Cardiac fibroblast (primary cell): ENCODE results near the gene FOXB1.

Source experiments
- DNase-seq, 2 donors: peaks; one replicate each; pipeline versions ENCODE4 v3.0.0 to v3.0.0-alpha.2; 2010; ENCODE audit warnings: low read depth in 2 of 2
- H3K4me3 ChIP-seq, 2 donors: replicated peaks in 1 of 2; 1 replicate in 1 of 2; 2 replicates in 1 of 2; pipeline ENCODE4 v1.5.1; 2011; ENCODE audit warnings: low read depth in 2 of 2, low read length in 2 of 2, mild to moderate bottlenecking in 2 of 2, moderate library complexity in 1 of 2
- CTCF ChIP-seq: IDR thresholded peaks from one replicate; pipeline ENCODE4 v1.5.1; 2011; ENCODE audit warnings: low read depth, mild to moderate bottlenecking, low read length, inconsistent platforms

FOXB1 gene

GRCh38 chr15:59998950-59999611 is 5.0 kb upstream of the FOXB1 start:
- no peak for TF ChIP-seq CTCF
- H3K4me3 ChIP-seq = no peak overlapping the region
- no peak for DNase-seq

- H3K4me3 ChIP-seq = no peak overlapping the region
- TF ChIP-seq CTCF = no peak
- no peak for DNase-seq
These were observed 4.4 kb upstream of the FOXB1 start for GRCh38 chr15:59999612-60000112.

DNA sequence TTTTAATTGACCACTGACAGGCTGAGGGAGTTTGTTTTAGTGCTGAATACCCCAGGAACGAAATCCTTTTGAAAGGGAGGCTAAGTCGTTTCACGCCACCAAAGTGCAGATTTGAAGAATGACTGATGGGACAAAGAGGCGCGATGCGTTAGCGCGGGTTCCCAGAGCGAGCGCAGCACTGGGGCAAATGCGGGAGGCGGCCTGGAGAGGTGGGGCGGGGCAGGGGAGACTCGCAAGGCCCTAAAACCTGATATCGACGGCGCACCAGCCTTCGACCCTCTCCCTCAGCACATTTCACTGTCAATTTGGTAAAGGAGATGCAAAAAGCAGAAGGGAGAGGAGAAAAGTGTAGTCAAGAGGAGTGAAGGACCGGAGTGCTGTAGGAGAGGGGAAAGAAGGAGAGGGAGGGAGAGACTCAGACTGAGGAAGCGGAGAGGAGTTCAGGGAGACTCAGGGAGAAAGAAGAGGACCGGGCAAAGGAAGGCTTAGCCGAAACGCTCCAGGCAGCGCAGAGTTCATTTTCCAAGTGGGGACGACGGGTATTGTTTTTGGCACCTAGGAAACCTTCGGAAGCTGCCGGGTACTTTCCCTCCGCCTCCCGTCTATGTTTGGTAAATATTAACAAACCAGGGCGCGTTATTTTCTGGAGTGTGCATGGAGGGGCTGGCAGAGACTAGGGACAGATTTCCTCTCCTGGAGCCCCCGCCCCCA is 3.8 kb upstream of the FOXB1 start:
- TF ChIP-seq CTCF = no peak
- H3K4me3 ChIP-seq = no peak overlapping the region
- no peak for DNase-seq

DNA sequence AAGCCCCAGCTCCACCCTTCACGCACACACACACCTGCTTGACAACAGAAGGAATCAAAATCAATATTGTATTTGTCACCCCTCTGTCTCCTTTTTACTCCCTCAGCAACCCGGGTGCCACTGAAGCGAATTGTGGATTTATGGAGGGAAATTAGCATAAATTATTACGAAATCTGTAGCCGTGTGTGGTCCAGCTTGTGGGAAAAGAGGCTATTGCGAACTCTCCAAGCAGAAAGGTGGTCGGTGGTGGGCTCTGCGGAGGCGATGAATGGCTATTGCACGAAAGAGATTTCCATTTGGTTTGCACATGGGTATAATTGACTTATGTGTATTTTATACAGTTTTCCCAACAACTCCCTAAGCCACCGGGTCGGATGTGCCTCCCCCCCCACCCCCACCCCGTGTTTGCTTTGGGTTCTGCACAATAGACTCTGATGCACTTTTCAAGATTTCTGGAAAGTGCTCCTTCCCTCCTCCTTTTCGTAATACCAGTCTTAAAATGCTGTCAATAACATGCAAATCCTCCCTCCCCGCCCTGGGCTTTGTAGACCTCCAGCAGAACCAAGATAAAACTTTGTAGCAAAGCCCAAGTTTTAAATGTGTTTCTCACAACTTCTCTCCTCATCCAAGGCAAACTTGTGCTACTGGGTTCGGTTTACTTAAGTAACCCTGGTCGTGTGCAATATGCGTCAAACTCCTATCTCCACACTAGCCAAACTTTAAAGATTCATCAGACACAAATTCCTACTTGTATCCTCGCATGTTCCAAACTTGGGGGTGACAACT is 3.1 kb upstream of the FOXB1 start:
- no peak for TF ChIP-seq CTCF
- H3K4me3 ChIP-seq = no peak overlapping the region
- DNase-seq = no peak

DNA sequence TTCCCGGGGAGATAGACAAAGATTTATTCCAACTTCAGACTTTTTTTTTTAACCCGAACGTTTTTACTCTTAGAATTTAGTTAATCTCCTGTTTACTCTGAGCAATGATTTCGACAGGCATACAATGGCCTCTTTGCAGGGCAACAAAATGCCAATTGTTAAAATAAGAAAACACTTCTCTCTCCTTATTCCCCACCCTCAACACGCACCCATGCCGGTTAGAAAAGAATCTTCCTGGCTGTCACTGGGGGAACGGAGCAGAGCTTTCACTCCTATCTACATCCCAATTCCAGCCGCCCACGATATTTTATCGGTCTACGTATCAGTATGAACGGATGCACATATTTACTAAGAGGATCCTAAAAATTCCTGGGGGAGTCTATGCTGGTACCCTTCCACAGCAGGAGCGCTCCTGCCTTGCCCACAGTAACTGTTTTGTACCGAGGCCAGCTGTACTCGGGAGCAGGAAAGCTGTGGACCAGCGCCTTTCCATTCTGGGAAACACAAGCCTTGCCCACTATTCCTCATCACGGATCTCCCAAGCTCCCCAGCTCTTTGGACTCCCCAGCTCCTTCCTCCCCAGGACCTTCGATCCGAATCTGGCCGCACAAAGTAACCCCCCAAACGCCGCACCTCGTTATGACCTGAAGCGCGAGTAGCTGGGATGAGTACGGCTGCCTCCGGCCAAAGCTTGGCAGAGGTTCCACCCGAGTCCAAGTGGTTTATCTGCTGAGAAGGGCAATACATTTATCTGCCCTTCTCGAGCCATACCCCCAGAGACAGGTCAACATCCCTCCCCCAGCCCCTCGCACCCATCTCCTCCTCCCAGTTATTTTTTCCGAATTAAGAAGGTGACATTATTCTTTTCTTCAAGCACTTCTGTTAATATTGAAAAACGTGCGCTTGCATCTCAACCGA is 2.2 kb upstream of the FOXB1 start:
- TF ChIP-seq CTCF = no peak
- DNase-seq = no peak
- no peak overlapping the region for H3K4me3 ChIP-seq

DNA sequence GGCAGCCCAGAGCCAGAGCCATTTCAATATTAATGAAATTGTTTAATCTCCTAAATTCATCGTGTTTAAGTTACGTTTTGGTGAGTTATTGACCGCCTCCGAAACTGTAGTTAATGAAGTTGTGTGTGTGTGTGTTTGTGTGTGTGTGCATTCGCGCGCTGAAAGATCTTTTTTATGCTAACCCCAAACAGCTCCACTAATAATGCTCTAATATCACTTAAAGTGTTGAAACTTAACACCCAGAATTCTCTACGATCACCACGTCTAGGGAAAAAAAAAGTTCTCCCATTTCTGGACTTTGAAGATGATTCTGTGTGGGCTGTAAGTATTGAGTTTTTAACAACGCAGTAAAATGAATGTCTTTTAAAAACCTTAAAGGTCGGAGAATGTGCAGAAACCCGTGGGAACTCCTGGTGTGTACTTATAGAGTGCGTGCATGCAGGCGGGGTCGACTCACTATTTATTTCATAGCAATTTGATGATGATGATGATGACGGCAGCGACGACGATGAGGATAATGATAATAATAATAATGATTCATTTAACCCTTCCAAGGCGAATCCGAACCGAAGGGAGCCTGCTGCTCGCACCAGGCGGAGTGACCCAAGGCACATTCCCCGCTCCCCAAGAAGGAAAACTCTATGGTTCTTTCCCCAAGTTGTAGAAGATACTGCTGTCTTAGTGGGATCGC is 1.4 kb upstream of the FOXB1 start:
- no peak for DNase-seq
- no peak overlapping the region for H3K4me3 ChIP-seq
- TF ChIP-seq CTCF = no peak
